Mesenchymal stem cell (in vitro differentiated cells and primary cell): ENCODE results near the gene ADAMTSL1.

Experiments
- DNase-seq: peaks from one replicate; pipeline ENCODE4 v3.0.0-alpha.2; 2013
- H2AFZ ChIP-seq: one replicate; pipeline ENCODE4 v1.6.1; 2013; ENCODE audit warnings: low read depth, mild to moderate bottlenecking, control low read depth, inconsistent platforms, low read length, moderate library complexity
- H2AK5ac ChIP-seq: 2 replicates; pipeline ENCODE4 v1.6.1; 2013; ENCODE audit warnings: low read length, moderate library complexity, mild to moderate bottlenecking, inconsistent platforms; ENCODE audit not compliant: severe bottlenecking
- H2BK120ac ChIP-seq: one replicate; pipeline ENCODE4 v1.6.1; 2013; ENCODE audit warnings: low read depth, mild to moderate bottlenecking, inconsistent platforms, low read length, moderate library complexity
- H2BK12ac ChIP-seq, 2 experiments: one replicate each; pipeline ENCODE4 v1.6.1; 2013; ENCODE audit warnings: inconsistent platforms in 2 of 2, low read length in 2 of 2, mild to moderate bottlenecking in 2 of 2, moderate library complexity in 2 of 2, control low read depth in 1 of 2
- H2BK15ac ChIP-seq: one replicate; pipeline ENCODE4 v1.6.1; 2013; ENCODE audit warnings: mild to moderate bottlenecking, low read depth, inconsistent platforms; ENCODE audit not compliant: poor library complexity, severe bottlenecking
- H2BK5ac ChIP-seq: 2 replicates; pipeline ENCODE4 v1.6.1; 2013; ENCODE audit warnings: low read depth, mild to moderate bottlenecking, low read length, control low read depth, inconsistent platforms; ENCODE audit not compliant: poor library complexity, severe bottlenecking
- H3K14ac ChIP-seq, 2 experiments: one replicate each; pipeline ENCODE4 v1.6.1; 2013; ENCODE audit warnings: inconsistent platforms in 2 of 2, low read length in 2 of 2, control low read depth in 1 of 2, mild to moderate bottlenecking in 1 of 2, moderate library complexity in 1 of 2
- H3K18ac ChIP-seq, 2 experiments: one replicate each; pipeline ENCODE4 v1.6.1; 2013; ENCODE audit warnings: inconsistent platforms in 2 of 2, low read length in 2 of 2, control low read depth in 1 of 2, low read depth in 1 of 2, mild to moderate bottlenecking in 1 of 2
- H3K23ac ChIP-seq, 2 experiments: one replicate each; pipeline ENCODE4 v1.6.1; 2013; ENCODE audit warnings: inconsistent platforms in 2 of 2, low read length in 2 of 2, mild to moderate bottlenecking in 2 of 2, moderate library complexity in 2 of 2, control low read depth in 1 of 2
- H3K27ac ChIP-seq: 2 replicates; pipeline ENCODE4 v1.5.1; 2013; ENCODE audit warnings: mild to moderate bottlenecking, moderate library complexity, low read length, control low read depth, inconsistent platforms; ENCODE audit not compliant: poor library complexity, severe bottlenecking
- H3K27me3 ChIP-seq, 2 experiments: 2 replicates each; pipeline versions ENCODE4 v1.6.1 to v1.7.0; 2013; ENCODE audit warnings: low read length in 2 of 2, mild to moderate bottlenecking in 2 of 2, moderate library complexity in 2 of 2, control low read depth in 1 of 2, inconsistent platforms in 1 of 2; ENCODE audit not compliant: control insufficient read depth in 1 of 2, insufficient read depth in 1 of 2
- H3K36me3 ChIP-seq, 2 experiments: 2 replicates each; pipeline versions ENCODE4 v1.6.1 to v1.7.0; 2013; ENCODE audit warnings: low read length in 2 of 2, control low read depth in 1 of 2, inconsistent platforms in 1 of 2, low read depth in 1 of 2, mild to moderate bottlenecking in 1 of 2; ENCODE audit not compliant: insufficient read depth in 2 of 2, control insufficient read depth in 1 of 2
- H3K4ac ChIP-seq, 2 experiments: one replicate each; pipeline ENCODE4 v1.6.1; 2013; ENCODE audit warnings: inconsistent platforms in 2 of 2, low read length in 2 of 2, mild to moderate bottlenecking in 2 of 2, moderate library complexity in 2 of 2, control low read depth in 1 of 2, low read depth in 1 of 2
- H3K4me1 ChIP-seq: 2 replicates; pipeline ENCODE4 v1.6.1; 2013; ENCODE audit warnings: low read depth, low read length, control low read depth; ENCODE audit not compliant: control insufficient read depth, insufficient read depth
- H3K4me2 ChIP-seq: 2 replicates; pipeline ENCODE4 v1.6.1; 2013; ENCODE audit warnings: low read length, mild to moderate bottlenecking, inconsistent platforms; ENCODE audit not compliant: poor library complexity, severe bottlenecking
- H3K4me3 ChIP-seq, 2 experiments: 2 replicates each; pipeline versions ENCODE4 v1.5.1 to v1.7.0; 2013; ENCODE audit warnings: low read length in 2 of 2, mild to moderate bottlenecking in 2 of 2, control low read depth in 1 of 2, low read depth in 1 of 2; ENCODE audit not compliant: insufficient read depth in 1 of 2
- H3K79me1 ChIP-seq: replicated peaks from 2 replicates; pipeline ENCODE4 v1.6.1; 2013; ENCODE audit warnings: mild to moderate bottlenecking, control low read depth, low read length, inconsistent platforms; ENCODE audit not compliant: poor library complexity, severe bottlenecking
- H3K9ac ChIP-seq: 2 replicates; pipeline ENCODE4 v1.7.0; 2013; ENCODE audit warnings: mild to moderate bottlenecking, low read length, moderate library complexity
- H3K9me3 ChIP-seq: 2 replicates; pipeline ENCODE4 v1.7.0; 2013; ENCODE audit warnings: mild to moderate bottlenecking, low read length; ENCODE audit not compliant: control insufficient read depth
- H4K8ac ChIP-seq: one replicate; pipeline ENCODE4 v1.6.1; 2013; ENCODE audit warnings: inconsistent platforms, mild to moderate bottlenecking, low read length, moderate library complexity
- H4K91ac ChIP-seq: one replicate; pipeline ENCODE4 v1.6.1; 2013; ENCODE audit warnings: mild to moderate bottlenecking, low read length, inconsistent platforms
- WGBS: methylation state at CpG from one replicate; pipeline ENCODE4 v1.1.7; 2013; ENCODE audit warnings: mixed read lengths; 5-methylcytosine and 5-hydroxymethylcytosine counted together

Gene ADAMTSL1

DNA sequence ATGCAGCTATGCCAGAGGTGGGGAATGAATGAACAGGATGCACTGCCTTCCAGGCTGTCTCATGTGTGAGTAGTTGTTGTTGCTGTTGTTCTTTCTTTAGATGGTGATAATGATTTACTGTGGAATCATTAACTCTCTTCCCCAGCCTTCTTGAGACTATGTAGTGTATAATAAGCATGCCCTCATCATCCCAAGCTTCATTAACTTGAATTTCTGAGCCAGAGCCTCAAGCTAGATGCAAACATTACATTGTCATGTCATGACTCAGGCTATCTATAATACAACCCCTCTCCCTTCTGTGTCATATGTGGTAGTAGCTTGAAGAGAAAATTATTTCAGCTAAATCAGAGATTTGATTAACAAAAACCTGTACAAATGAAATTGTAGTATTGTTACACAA lies 10.0 kb upstream of the ADAMTSL1 start:
- H3K18ac ChIP-seq: no peak overlapping the region
- no peak overlapping the region for H2AFZ ChIP-seq
- no peak overlapping the region for H2BK12ac ChIP-seq
- no peak overlapping the region for H3K23ac ChIP-seq
- H3K27ac ChIP-seq: no peak overlapping the region
- peaks cover 0 to 2% of the 10 kb centered on the region in 2 experiments for H3K36me3 ChIP-seq
- no peak overlapping the region for H4K8ac ChIP-seq
- H3K27me3 ChIP-seq: no peaks in the 10 kb centered on the region
- no peaks in the 10 kb centered on the region for H3K79me1 ChIP-seq
- H2BK5ac ChIP-seq: no peak overlapping the region
- H3K4me2 ChIP-seq: no peak overlapping the region
- no peaks in the 10 kb centered on the region for H3K4me1 ChIP-seq
- H2BK120ac ChIP-seq: no peak overlapping the region
- H3K4ac ChIP-seq: no peak overlapping the region
- no peak for DNase-seq
- H3K9me3 ChIP-seq: peaks cover 3% of the 10 kb centered on the region
- H3K4me3 ChIP-seq: no peak overlapping the region
- H2AK5ac ChIP-seq: no peak overlapping the region
- no peak overlapping the region for H4K91ac ChIP-seq
- no peak overlapping the region for H3K9ac ChIP-seq
- no peak overlapping the region for H2BK15ac ChIP-seq
- H3K14ac ChIP-seq: no peak overlapping the region

DNA sequence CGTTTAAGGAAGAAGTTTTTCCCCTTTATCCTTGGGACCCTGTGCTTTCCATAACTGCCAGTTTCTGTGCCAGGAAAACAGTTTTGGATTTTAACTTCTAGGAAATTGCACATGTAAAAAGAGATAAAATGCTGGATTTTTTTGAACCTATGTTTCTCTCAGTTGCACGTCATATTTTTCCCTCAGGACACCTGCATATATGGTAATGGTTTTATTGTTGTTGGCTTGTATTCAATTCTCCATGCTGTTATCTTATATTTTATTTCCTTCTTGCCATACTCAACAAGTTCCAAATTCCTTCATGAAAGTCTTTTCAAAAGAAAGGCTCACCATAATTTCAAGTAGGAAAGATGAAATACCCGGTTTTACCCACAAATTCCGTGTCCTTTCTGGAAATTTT lies 7.9 kb upstream of the ADAMTSL1 start:
- no peak overlapping the region for H3K18ac ChIP-seq
- H3K27me3 ChIP-seq: no peaks in the 10 kb centered on the region
- H3K79me1 ChIP-seq: no peaks in the 10 kb centered on the region
- H2BK120ac ChIP-seq: no peak overlapping the region
- H3K4me3 ChIP-seq: no peak overlapping the region
- no peak overlapping the region for H3K9ac ChIP-seq
- no peak overlapping the region for H4K8ac ChIP-seq
- H2BK5ac ChIP-seq: no peak overlapping the region
- H2AFZ ChIP-seq: no peak overlapping the region
- no peak overlapping the region for H2AK5ac ChIP-seq
- no peak overlapping the region for H2BK15ac ChIP-seq
- no peak overlapping the region for H3K27ac ChIP-seq
- H3K36me3 ChIP-seq: peaks cover 0 to 9% of the 10 kb centered on the region in 2 experiments
- no peak for DNase-seq
- no peak overlapping the region for H3K14ac ChIP-seq
- WGBS: 81% methylated on average over 3 of the region's 4 CpGs
- no peak overlapping the region for H3K4ac ChIP-seq
- H4K91ac ChIP-seq: no peak overlapping the region
- no peak overlapping the region for H2BK12ac ChIP-seq
- no peak overlapping the region for H3K4me2 ChIP-seq
- peaks cover 18% of the 10 kb centered on the region for H3K9me3 ChIP-seq
- no peak overlapping the region for H3K23ac ChIP-seq
- no peaks in the 10 kb centered on the region for H3K4me1 ChIP-seq

DNA sequence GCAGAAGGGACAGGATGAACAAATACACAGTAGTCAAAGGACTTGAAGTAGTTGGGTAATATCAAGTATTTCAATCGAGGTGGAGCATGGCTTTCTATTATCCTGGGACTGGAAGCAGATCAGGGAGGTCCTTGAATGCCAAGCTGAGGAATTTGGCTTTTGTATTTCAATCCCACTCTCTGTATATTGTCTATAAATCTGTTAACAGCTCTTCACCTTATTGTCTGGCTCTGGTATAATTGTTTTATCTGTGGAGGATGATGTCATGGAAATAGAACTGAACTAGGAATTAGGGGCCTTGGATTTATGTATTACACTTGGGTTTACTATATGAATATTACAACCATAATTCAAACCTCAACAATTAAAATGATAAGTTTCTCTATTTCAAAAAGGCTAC lies 6.3 kb upstream of the ADAMTSL1 start:
- Histone ChIP-seq H3K18ac (no peak overlapping the region), H3K23ac (no peak overlapping the region), H3K27me3 (no peaks in the 10 kb centered on the region), H4K91ac (no peak overlapping the region), H2AFZ (no peak overlapping the region), H2BK15ac (no peak overlapping the region), H2BK12ac (no peak overlapping the region), H3K27ac (no peak overlapping the region), H3K4ac (no peak overlapping the region), H3K4me2 (no peak overlapping the region), H3K4me1 (no peaks in the 10 kb centered on the region), H3K9ac (no peak overlapping the region), H3K36me3 (peaks cover 0 to 9% of the 10 kb centered on the region in 2 experiments), H4K8ac (no peak overlapping the region), H2BK5ac (no peak overlapping the region), H3K14ac (no peak overlapping the region), H3K4me3 (no peak overlapping the region), H2AK5ac (no peak overlapping the region), H2BK120ac (no peak overlapping the region), H3K79me1 (no peaks in the 10 kb centered on the region), H3K9me3 (peaks cover 18% of the 10 kb centered on the region)
- 91% methylated on average over 1 of the region's 1 CpG for WGBS
- no peak for DNase-seq

DNA sequence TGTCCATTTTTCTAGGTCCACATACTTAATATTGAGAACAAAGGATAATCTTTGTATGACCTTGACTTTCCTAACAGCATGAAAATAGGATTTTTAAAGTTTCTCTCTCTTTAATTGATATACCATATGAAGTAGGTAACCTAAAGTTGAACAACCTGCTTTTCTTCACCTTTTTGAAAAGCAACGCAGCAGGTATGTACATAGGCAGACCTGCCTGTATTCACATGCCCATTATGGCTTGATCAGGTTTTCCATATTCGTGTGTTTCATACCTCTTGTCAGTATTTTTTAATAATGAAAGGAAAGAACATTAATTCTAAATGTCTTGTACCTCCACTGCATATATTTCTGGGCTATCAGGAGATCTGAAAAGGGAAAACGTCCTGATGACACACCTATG lies 1.5 kb upstream of the ADAMTSL1 start:
- Histone ChIP-seq H3K9ac (peak overlapping the region; percentile 98), H3K9me3 (peaks cover 18% of the 10 kb centered on the region), H3K36me3 (peaks cover 0 to 9% of the 10 kb centered on the region in 2 experiments), H2BK120ac (no peak overlapping the region), H4K8ac (no peak overlapping the region), H3K4ac (no peak overlapping the region), H3K4me1 (peaks cover 2% of the 10 kb centered on the region), H3K79me1 (peaks cover 1% of the 10 kb centered on the region), H3K18ac (no peak overlapping the region), H2AFZ (no peak overlapping the region), H3K14ac (no peak overlapping the region), H3K4me2 (no peak overlapping the region), H2BK15ac (no peak overlapping the region), H2AK5ac (no peak overlapping the region), H2BK5ac (no peak overlapping the region), H3K4me3 (peak overlapping the region in 1 of 2 experiments; percentile 96), H4K91ac (no peak overlapping the region), H3K27me3 (no peaks in the 10 kb centered on the region), H2BK12ac (no peak overlapping the region), H3K23ac (no peak overlapping the region), H3K27ac (no peak overlapping the region)
- no peak for DNase-seq
- WGBS: 94% methylated on average over 2 of the region's 3 CpGs
